Kidney (tissue), 14 donors: ENCODE measurements around the gene PCSK5. TPM values are rescaled to one million over a fixed set of nuclear protein-coding genes. Genes with fewer than 3 reads are reported as not detected.

Experiments used
- DNase-seq, 5 donors: peaks; one replicate each; pipeline ENCODE4 v3.0.0-alpha.2; 2013 to 2020
- FAIRE-seq: peaks from 2 replicates; lab custom pipeline; 2012; peaks lifted over from hg19 to GRCh38; lab: Jason Lieb, UNC
- H3K27ac ChIP-seq, 2 donors: one replicate each; pipeline ENCODE4 v1.7.0; 2013; ENCODE audit warnings: low read depth in 2 of 2, low read length in 2 of 2, inconsistent platforms in 1 of 2
- H3K27me3 ChIP-seq: one replicate; pipeline ENCODE4 v1.7.1; 2013; ENCODE audit warnings: low read length, inconsistent platforms; ENCODE audit not compliant: control insufficient read depth, insufficient read depth
- H3K36me3 ChIP-seq, 3 donors: one replicate each; pipeline versions ENCODE4 v1.7.0 to v1.7.1; 2013; ENCODE audit warnings: low read length in 3 of 3, control low read depth in 1 of 3, inconsistent platforms in 1 of 3; ENCODE audit not compliant: insufficient read depth in 3 of 3, control insufficient read depth in 2 of 3
- H3K4me1 ChIP-seq, 3 donors: one replicate each; pipeline versions ENCODE4 v1.7.0 to v1.7.1; 2013; ENCODE audit warnings: low read length in 3 of 3, inconsistent platforms in 1 of 3, low read depth in 1 of 3; ENCODE audit not compliant: control insufficient read depth in 2 of 3, insufficient read depth in 2 of 3
- H3K4me3 ChIP-seq, 3 donors: one replicate each; pipeline versions ENCODE4 v1.7.0 to v1.8.1; 2013; ENCODE audit warnings: low read length in 3 of 3, control low read depth in 1 of 3, inconsistent platforms in 1 of 3
- H3K9ac ChIP-seq, 3 donors: one replicate each; pipeline versions ENCODE4 v1.7.0 to v1.7.1; 2013; ENCODE audit warnings: low read length in 3 of 3, control low read depth in 1 of 3, inconsistent platforms in 1 of 3
- H3K9me3 ChIP-seq, 3 donors: one replicate each; pipeline versions ENCODE4 v1.7.0 to v1.7.1; 2013; ENCODE audit warnings: low read length in 3 of 3, control low read depth in 1 of 3, inconsistent platforms in 1 of 3; ENCODE audit not compliant: control insufficient read depth in 2 of 3, insufficient read depth in 1 of 3
- CTCF ChIP-seq: IDR thresholded peaks from 3 replicates; pipeline ENCODE4 v1.5.1; 2012; ENCODE audit warnings: mild to moderate bottlenecking, moderate library complexity, borderline replicate concordance; ENCODE audit not compliant: insufficient read depth; ENCODE audit errors: extremely low read depth
- intact Hi-C: fragments of 100-400 bp; cut with DNase I; formaldehyde crosslinking; loops from one replicate; pipeline ENCODE4 v1.11.1; 2022
- polyA plus RNA-seq: library from polyadenylated mRNA; stranded (reverse); fragments of 350-450 nt; fragmentation: Illumina TruSeq; extraction: RNeasy Lipid Tissue Mini Kit (QIAGEN cat#74804); gene quantifications from one replicate; pipeline ENCODE4 v1.2.3, GENCODE V29; 2014; ENCODE audit warnings: low read depth, low replicate concordance; ENCODE audit not compliant: insufficient read depth
- total RNA-seq: library from RNA; stranded (reverse); fragmentation: NEBNext Ultra II Directional; extraction: Animal tissue kit (Norgen Biotek cat#: 25700); gene quantifications from one replicate; pipeline ENCODE4 v1.2.1, GENCODE V29; 2021
- donor health status: control.
- donor health status: control.
- donor health status: control.
- donor health status: control.
- donor health status: control.
- donor health status: DM: yes; HTN: yes; CAD: no.
- donor health status: Normal renal cell carcinoma (clear cell type).

The PCSK5 gene
- total and polyA plus RNA-seq, 2 donors from 2014 or later: 1.6 to 14.7 TPM

- H3K36me3 ChIP-seq: no peaks in the 10 kb centered on the region
- FAIRE-seq (no peak), DNase-seq (no peak)
- H3K27me3 ChIP-seq: no peaks in the 10 kb centered on the region
- no peak overlapping the region for H3K27ac ChIP-seq
- intact Hi-C loops: loop anchor here (10.0 kb wide), 1 partner anchor 582 kb away; no protein-coding TSS in a partner anchor
- H3K9ac ChIP-seq: no peak overlapping the region
- no peaks in the 10 kb centered on the region for H3K4me1 ChIP-seq
- H3K9me3 ChIP-seq: peaks cover 0 to 6% (median 0%) of the 10 kb centered on the region in 3 donors
- H3K4me3 ChIP-seq: no peak overlapping the region
- no peak for TF ChIP-seq CTCF
These were observed 43.4 kb upstream of the PCSK5 start for GRCh38 chr9:75847085-75847484.

GRCh38 chr9:75850459-75851200, 39.8 kb upstream of the PCSK5 start:
- no peaks in the 10 kb centered on the region for H3K9me3 ChIP-seq
- no peak for DNase-seq
- intact Hi-C loops: no loop called here
- H3K4me3 ChIP-seq: no peak overlapping the region
- H3K27ac ChIP-seq: no peak overlapping the region
- H3K36me3 ChIP-seq: no peaks in the 10 kb centered on the region
- no peak for TF ChIP-seq CTCF
- H3K27me3 ChIP-seq: no peaks in the 10 kb centered on the region
- no peaks in the 10 kb centered on the region for H3K4me1 ChIP-seq
- FAIRE-seq: no peak
- no peak overlapping the region for H3K9ac ChIP-seq

- H3K4me1 ChIP-seq: no peaks in the 10 kb centered on the region
- no peak overlapping the region for H3K4me3 ChIP-seq
- intact Hi-C loops: no loop called here
- H3K9me3 ChIP-seq: no peaks in the 10 kb centered on the region
- H3K9ac ChIP-seq: no peak overlapping the region
- no peak for TF ChIP-seq CTCF
- H3K36me3 ChIP-seq: no peaks in the 10 kb centered on the region
- FAIRE-seq (no peak), DNase-seq (no peak)
- no peaks in the 10 kb centered on the region for H3K27me3 ChIP-seq
- H3K27ac ChIP-seq: no peak overlapping the region
These were observed 38.6 kb upstream of the PCSK5 start for GRCh38 chr9:75851917-75852316.
